HG03575 (cell line): ENCODE data around the gene NFRKB.
"Not testable (repeated sequence)": the region's sequence is repeated elsewhere in the genome, so short reads cannot be mapped to it uniquely, and the experiment has no call there.

Experiments used
- ATAC-seq: cut with Tn5 transposase; IDR thresholded peaks from one replicate; pipeline ENCODE4 v1.9.1; 2021; ENCODE audit not compliant: unreplicated experiment, insufficient number of reproducible peaks, low FRiP score; ENCODE audit errors: extremely low read depth

The NFRKB gene

DNA sequence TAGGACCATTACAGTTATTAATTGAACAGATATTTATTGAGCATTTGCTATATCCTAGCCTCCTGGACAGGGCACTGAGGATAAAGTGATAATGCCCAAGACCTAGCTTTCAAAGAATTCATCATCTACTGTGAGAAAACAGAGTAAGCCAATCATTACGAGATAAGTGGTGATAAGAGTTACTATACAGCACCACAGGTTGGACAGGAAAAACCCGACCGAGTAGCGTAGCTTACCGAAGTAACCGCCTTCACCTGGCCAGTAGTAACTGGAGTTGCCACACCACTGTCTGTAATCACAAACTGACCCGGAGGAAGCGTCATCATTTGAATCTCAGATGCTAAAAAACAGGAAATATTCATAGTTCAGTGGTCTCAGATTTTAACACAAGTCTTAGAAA lies 10.0 kb upstream of the NFRKB start:
- no peak for ATAC-seq

DNA sequence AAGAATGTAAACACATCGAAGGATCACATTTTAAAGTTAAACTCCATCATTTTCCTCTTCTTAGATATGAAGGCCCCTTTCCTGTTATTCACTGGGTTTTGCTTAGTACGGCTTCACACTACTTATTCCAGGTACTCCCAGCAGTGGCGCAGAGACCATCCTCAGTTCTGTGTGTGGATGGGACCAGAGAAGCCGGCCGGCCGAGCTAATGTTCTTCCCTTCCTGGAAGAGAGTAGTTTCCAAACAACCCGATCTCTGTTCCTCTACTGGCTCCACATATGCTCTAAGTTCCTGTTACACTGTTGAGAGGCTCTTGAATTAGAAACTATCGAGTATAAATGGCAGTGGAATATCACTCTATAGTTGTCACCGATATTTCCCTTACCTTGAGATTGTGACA lies 684 bp upstream of the NFRKB start:
- no peak for ATAC-seq

DNA sequence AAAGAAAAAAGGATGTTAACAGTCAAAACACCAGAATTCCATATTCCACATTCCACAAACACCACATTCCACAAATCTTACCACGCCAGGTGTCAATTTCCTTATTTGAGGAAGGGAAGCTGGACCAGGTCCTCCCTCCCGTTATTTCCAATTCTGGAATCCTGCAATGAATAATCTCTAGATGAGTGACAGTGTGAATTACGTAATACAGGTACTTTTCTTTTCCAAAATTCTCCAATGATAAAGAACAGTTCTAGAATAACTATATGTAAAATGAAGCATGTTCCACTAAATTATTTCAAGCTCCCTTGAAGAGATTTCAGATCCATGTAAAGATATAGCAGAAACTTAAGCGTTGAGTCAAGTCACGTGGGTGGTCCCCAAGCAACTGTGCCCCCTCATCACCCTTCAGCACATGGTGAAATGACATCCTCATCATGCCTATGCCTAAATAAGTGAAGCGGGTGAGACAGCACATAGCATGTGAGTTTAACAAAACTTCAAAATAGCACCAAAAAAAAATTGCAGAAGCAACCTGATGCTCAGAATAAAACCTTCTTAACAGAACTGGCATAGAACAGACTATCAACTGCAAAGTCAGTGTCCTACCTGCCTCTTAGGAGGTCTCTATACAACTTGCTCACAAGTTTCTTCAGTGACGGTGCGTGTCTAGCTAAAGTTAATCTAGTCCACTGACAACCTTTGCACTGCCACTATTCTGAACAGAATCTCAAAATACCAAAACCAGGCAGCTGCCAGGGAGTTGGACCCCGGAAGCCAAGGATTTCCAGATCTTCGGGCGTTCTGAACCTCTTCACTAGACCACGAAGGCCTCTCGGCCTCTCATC lies 876 bp downstream of the NFRKB start:
- ATAC-seq, result peak; percentile 16

DNA sequence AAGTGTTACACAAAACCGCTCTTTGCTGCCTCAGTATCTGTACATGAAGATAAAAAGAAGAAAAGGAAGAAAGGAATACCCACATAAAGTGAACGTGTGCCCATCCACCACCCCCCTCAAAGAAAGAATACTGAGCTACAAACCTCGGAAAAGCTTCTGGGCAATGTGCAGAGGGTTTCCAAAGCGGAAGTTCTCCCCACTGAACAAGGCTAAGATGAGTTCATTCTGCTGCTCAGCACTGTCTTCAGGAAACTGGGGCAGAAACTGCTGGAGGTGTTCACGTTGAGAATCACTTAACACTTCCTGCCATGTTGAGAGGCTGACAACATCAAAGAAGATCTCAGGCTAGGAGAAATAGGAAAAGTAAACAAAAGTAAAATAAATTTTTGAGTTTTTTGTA lies 6.9 kb downstream of the NFRKB start:
- ATAC-seq, result no peak

DNA sequence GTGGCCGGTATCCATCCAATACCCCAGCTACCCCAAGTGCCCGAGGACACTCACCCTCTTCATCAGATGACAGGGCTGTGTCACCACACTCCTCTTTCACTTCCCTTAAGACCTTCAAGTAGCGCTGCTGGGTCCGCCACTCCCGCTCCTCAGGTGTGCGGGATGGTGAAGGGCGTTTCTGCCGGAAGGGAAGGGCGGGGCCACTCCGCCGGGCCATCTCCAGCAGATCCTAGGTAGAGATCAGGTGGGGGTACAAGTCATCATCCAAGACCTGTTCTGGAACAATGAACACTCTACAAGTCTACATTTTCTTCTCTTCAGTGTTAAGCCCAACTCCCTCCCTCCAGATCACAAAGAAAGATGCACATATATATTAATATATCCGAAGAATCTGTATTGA lies 10.0 kb downstream of the NFRKB start:
- no peak for ATAC-seq

DNA sequence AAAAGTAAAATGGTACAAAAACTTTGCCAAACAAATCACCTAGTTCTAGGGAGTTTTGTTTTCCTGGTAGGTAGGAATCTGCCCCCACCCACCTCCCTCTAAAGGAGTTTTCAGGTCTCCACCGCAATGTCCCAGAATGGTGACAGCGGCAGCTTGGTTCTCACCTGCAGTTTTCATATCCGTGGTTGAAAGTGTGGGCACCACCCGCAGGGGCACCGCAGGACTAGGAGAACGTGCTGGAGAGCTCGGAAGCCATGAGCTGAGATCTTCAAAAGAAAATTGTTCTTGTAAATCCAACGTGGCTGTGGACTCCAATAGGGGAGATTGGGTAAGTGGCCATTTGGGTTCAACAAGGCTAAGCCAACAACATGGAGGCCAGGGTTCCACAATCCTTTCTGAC lies 10.8 kb downstream of the NFRKB start:
- no peak for ATAC-seq

DNA sequence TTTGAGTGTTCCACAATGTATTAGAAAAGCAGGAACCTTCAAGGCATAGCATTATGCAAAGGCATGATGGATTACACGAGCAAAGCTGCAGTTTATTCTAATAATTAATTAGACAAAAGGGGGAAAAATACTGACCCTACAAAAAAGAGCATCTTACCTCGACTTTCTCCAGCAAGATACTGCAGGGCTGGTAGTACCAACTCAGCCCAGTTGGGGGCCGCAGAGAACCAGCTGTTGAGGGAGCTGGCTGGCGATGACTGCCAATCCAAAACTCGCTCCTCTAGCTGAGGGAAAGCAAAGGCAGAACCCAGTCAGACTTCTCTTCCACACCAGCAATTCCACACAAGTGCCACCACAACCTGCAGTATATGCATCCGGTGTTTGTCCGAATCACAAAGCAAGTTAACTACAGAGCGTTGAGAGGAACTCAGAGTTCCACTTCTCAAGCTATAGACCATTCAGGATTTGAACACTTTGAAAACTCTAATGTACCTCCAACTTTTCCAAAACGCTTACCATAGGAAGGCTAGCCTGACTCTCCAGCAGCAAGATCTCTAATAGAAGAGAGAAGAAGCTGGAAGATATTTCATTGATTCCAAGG lies 13.7 kb downstream of the NFRKB start:
- ATAC-seq, result no peak

DNA sequence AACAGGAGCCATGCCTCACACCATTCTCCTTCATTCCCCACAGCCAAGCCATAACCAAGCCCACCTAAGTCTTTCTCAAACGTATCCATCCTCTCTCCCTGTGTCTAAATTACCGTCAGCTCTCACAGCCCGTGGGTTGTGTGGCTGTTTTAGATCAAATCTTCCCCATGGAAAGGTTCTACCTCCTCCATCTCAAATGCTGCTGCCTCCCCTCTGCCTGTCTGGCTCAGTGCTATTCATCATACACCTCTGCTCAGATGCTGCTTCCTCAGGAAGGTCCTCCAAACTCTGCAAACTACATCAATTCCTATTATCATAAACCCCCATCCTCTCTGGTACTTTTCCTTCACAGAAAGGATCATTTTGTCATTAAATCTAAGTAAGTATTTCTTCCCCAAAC lies 15.1 kb downstream of the NFRKB start:
- no peak for ATAC-seq

DNA sequence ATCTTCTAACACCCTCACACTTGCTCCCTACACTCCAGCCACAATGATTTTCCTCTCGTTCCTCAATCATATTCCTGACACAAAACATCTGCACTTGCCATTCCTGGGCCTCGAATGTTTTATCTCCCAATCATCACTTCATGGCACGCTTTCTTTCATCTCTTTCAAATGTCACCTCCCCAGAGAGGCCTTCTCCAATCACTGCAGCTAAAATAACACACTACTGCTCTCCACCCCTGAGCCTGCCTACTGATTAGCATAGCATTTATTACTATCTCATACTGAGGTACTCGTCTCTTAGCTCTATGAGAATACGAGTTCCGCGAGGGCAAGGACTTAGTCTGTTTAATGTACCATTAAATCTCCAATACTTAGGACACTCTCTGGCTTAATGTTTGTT lies 23.5 kb downstream of the NFRKB start:
- ATAC-seq, result no peak

DNA sequence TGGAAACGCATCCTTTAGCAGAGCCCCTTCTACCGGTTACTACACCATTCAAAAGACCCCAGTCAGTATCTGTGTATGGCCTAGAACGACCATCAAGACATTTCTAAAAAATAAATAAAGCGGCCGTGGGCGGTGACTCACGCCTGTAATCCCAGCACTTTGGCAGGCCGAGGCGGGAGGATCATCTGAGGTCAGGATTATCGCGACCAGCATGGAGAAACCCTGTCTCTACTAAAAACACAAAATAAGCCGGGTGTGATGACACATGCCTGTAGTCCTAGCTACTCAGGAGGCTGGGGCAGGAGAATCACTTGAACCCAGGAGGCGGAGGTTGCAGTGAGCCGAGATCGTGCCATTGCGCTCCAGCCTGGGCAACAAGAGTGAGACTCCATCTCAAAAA lies 26.8 kb downstream of the NFRKB start:
- not testable (repeated sequence) for ATAC-seq

DNA sequence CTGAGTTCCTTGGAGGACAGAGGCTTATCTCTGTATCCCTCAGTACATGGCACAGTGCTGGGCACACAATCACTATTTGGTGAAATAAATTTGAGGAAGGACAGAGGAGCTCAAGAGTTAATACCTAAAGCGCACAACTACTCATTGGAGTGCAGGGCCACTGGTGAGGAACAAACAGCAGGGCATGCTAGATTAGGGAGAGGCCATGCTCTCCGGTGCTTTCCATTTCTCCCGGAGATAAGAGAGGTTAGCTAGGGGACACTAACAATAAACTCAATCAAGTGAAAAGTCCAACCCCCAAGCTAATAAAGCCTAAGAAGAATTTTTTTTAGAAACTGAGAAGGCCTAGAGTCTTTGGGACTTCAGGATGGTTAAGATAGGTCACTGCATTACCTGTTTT lies 29.1 kb downstream of the NFRKB start:
- no peak for ATAC-seq

DNA sequence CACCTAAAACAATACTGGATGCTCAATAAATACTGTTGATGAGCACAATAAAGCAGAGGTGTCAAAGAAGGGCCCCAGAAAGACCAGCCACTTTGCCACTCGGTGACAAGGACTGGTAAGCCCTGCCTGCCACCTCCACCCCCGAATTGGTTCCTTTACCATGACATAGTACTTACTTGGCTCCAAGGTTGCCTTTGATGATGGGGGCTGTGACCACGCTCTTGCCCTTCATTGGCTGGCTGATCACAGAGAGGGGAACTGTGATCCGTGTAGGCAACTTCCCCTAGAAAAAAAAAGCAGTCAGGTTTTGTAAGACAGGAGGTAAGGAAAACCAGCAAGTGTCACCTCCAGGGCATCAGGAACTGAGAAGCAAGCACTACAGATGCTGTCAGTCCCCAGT lies 29.7 kb downstream of the NFRKB start:
- no peak for ATAC-seq

DNA sequence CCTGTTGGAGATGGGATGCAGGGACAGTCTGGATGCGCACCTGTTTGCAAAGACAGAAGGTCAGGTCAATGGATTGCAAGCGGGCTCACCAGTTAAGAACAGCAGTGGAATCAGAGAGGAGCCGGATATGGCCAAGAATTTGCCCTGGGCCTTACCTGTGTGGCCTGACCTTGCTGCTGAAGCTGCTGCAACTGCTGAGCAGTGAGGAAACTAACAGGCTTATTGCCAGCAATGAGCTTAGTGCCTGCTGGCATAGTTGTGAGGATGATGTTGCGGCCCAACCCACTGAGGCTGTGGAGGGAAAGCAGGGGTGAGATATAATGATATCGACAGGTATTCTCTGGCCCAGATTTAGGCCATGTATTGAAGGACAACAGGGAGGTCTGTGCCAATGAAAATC lies 30.6 kb downstream of the NFRKB start:
- no peak for ATAC-seq

DNA sequence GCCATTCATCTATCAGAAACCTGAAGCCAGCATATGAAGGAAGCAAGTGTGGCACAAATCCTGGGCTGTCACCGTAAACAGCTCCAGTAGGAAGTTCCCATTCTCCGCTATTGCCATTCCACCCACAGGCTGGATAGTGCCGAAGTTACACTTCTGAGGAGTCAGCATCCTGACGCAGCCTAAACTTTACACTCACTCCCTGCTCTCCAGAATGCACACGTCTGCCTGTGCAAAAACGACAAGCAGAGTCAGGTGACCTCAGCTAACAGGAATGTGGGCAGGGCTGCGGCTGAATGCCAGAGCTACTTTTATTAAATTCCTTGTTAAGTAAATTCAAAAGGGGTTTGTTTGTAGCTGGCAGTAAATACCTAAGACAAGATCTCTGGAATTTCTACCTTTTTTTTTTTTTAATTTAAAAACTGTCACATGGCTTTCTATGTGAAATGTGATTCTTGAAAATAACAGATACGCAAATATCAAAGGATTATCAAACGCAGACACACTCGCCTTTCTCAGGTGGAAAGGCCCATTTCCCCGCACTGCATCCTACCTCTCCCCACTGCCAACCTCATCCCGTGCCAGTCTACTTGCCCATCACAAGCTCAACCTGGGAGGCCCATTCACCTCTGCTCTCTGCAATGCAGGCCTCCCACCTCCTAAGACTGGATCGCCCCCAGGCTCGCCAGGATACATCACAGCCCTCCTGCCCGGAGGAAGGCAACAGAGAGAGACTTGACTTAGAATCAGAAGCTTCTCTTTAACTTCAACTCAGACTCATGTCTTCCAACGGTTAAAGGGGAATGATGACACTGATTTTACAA lies 33.5 kb downstream of the NFRKB start:
- no peak for ATAC-seq

DNA sequence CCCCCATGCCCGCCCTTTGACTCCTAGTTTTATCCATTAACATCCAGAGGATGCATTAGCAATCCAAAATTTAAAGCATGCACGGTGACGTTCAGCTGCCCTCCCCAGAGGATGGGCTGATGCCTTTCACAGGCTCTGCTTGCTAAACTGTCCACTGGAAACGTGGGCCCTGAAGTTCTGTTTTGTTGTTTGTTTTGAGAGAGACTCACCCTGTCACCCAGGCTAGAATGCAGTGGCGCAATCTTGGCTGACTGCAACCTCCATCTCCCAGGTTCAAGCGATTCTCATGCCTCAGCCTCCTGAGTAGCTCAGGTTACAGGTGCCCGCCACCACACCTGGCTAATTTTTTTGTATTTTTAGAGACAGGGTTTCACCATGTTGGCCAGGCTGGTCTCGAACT lies 39.3 kb downstream of the NFRKB start:
- no peak for ATAC-seq

DNA sequence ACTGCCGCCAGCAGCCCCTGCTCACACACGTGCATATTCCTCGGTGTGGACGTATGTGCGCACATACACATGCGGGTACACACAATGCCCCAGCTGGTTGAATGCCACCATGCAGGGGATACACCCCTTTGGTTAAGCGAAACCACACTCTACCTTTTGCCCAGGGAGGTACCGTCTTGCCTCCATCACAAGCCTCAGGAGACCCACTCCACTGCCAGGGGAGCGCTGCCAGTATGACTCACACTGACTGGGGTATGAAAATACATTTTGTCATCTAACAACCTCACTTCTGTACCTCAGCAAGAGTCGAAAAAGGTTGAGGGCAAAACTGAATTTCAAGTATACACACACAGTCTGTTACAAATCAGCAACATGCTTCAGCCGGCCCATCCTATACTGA lies 40.3 kb downstream of the NFRKB start:
- ATAC-seq, result no peak

DNA sequence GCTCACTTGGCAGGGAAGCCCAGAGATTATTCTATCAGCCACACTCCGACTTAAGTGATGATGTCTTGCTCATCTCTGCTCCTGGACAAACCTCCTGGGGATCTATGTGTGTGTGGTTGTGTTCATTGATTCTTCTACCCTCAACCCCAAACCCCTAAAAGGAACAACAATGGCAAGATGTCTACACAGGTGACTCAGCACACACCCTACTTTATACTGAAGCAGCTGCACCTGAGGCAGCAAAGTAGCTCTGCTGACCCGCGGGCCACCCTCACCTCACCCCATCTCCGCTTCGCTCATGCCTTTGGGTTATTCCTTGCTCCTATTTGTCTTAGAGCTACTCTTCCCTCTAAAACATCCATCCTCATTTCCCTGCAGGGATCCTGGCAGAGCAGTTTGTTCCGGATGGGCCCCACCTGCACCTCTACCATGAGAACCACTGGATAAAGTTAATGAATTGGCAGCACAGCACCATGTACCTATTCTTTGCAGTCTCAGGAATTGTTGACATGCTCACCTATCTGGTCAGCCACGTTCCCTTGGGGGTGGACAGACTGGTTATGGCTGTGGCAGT lies 41.1 kb downstream of the NFRKB start:
- ATAC-seq, result no peak

DNA sequence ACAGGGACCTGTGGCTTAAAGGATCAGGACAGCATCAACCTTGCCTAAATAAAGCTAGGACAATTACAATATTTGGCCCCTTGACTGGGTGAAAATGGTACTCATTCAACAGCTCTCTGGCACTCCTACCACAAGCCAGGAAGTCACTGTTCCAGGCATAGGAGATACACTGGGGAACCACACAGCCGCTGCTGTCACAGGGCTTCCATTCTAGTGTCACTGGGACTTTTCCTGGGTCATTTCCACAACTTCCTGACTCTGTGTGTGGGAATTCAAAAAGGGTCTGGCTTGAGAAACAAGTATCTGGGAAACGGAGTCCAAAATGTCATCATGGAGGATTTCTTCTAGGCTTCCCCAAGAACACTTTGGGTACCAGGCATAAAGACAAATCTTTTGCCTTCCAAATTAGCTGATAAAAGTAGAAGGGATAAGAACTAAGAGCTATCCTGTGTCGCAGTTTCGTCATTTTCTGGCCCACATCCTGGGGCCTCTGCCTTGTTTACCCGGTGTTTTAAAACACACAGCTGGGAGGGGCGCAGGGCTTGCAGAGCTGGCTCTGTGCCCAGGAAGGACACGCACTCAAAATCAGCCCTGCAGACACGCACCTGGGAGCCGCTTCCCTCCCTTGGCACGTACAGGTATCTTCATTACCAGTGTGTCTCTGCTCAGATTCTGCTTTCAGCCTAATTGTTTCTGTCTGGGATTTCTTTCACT lies 41.7 kb downstream of the NFRKB start:
- ATAC-seq, result no peak

DNA sequence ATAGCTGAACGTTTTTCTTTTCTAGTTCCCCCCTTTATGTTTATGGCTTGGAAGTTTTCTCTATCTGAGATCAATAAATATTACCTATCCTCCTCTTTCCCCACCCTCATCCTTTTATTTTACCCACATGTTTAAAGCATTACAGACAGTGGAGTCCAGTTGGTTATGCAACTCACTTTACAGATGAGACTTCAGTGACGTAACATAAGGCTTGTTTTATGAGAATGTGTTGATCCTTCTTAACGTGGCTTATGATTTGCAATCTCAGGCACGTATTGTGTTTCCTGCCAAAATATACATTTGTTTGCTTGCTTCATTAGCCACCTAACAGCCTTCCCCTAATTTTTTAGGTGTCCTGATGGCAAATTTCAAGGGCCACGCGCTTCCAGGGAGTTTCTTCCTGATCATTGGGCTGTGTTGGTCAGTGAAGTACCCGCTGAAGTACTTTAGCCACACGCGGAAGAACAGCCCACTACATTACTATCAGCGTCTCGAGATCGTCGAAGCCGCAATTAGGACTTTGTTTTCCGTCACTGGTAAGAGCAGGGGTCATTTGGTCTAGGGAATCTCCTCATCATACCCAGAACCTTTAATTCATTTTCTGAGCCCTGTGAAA lies 43.1 kb downstream of the NFRKB start:
- no peak for ATAC-seq
